HEK293T (cell line): ENCODE data around the gene CXCL6.

Source experiments
- ARNT ChIP-seq: fragments of 450-650 bp; IDR thresholded peaks from 2 replicates; pipeline ENCODE4 v1.6.1; 2017; ENCODE audit warnings: mild to moderate bottlenecking
- BHLHE40 ChIP-seq: fragments of 450-650 bp; IDR thresholded peaks from 2 replicates; pipeline ENCODE4 v1.6.1; 2016; ENCODE audit warnings: mild to moderate bottlenecking, moderate library complexity, borderline replicate concordance
- CTBP1 ChIP-seq: fragments of 450-650 bp; IDR thresholded peaks from 2 replicates; pipeline ENCODE4 v1.6.1; 2016; ENCODE audit warnings: borderline replicate concordance
- FOXA1 ChIP-seq: fragments of 450-650 bp; IDR thresholded peaks from 2 replicates; pipeline ENCODE4 v1.6.1; 2016; ENCODE audit warnings: mild to moderate bottlenecking
- FOXM1 ChIP-seq: fragments of 450-650 bp; IDR thresholded peaks from 2 replicates; pipeline ENCODE4 v1.6.1; 2017; ENCODE audit warnings: mild to moderate bottlenecking, borderline replicate concordance
- HDGF ChIP-seq: fragments of 450-650 bp; IDR thresholded peaks from 2 replicates; pipeline ENCODE4 v1.6.1; 2017; ENCODE audit warnings: antibody characterized with exemption, borderline replicate concordance
- L3MBTL2 ChIP-seq: fragments of 450-650 bp; conservative IDR thresholded peaks from 2 replicates; pipeline ENCODE4 v1.6.1; 2016; ENCODE audit warnings: mild to moderate bottlenecking
- LEF1 ChIP-seq: fragments of 450-650 bp; IDR thresholded peaks from 2 replicates; pipeline ENCODE4 v1.6.1; 2017; ENCODE audit warnings: mild to moderate bottlenecking, borderline replicate concordance
- NFRKB ChIP-seq: fragments of 450-650 bp; IDR thresholded peaks from 2 replicates; pipeline ENCODE4 v1.6.1; 2016; ENCODE audit warnings: mild to moderate bottlenecking, moderate library complexity
- SP1 ChIP-seq: fragments of 450-650 bp; IDR thresholded peaks from 2 replicates; pipeline ENCODE4 v1.6.1; 2017
- SUZ12 ChIP-seq: fragments of 450-650 bp; IDR thresholded peaks from 2 replicates; pipeline ENCODE4 v1.6.1; 2016; ENCODE audit warnings: mild to moderate bottlenecking
- ZNF384 ChIP-seq: fragments of 450-650 bp; IDR thresholded peaks from 2 replicates; pipeline ENCODE4 v1.6.1; 2016

GRCh38 chr4:73885574-73886267, 49.2 kb downstream of the CXCL6 start:
- no peak for TF ChIP-seq LEF1
- no peak for TF ChIP-seq SUZ12
- TF ChIP-seq FOXA1: no peak
- no peak for TF ChIP-seq NFRKB
- TF ChIP-seq HDGF: no peak
- no peak for TF ChIP-seq FOXM1
- no peak for TF ChIP-seq SP1
- no peak for TF ChIP-seq L3MBTL2
- TF ChIP-seq ARNT: no peak
- no peak for TF ChIP-seq BHLHE40
- no peak for TF ChIP-seq ZNF384
- no peak for TF ChIP-seq CTBP1
